D721Med (cell line): ENCODE data around the gene TMEM145.

Experiments used
- DNase-seq: peaks from one replicate; pipeline ENCODE4 v3.0.0; 2011; ENCODE audit warnings: low spot score; ENCODE audit not compliant: insufficient read length
- FAIRE-seq: peaks from 2 replicates; lab custom pipeline; 2011; peaks lifted over from hg19 to GRCh38; lab: Jason Lieb, UNC
- TF ChIP-seq, protein P1 (sequence below): IDR thresholded peaks from 2 replicates; pipeline ENCODE4 v1.5.1; 2012; ENCODE audit warnings: mild to moderate bottlenecking, control low read depth; ENCODE audit not compliant: insufficient read depth; ENCODE audit errors: missing control alignments

TMEM145 gene

GRCh38 chr19:42278452-42279154 is 34.5 kb upstream of the TMEM145 start:
- DNase-seq (no peak), FAIRE-seq (no peak)
- TF ChIP-seq, protein P1, sequence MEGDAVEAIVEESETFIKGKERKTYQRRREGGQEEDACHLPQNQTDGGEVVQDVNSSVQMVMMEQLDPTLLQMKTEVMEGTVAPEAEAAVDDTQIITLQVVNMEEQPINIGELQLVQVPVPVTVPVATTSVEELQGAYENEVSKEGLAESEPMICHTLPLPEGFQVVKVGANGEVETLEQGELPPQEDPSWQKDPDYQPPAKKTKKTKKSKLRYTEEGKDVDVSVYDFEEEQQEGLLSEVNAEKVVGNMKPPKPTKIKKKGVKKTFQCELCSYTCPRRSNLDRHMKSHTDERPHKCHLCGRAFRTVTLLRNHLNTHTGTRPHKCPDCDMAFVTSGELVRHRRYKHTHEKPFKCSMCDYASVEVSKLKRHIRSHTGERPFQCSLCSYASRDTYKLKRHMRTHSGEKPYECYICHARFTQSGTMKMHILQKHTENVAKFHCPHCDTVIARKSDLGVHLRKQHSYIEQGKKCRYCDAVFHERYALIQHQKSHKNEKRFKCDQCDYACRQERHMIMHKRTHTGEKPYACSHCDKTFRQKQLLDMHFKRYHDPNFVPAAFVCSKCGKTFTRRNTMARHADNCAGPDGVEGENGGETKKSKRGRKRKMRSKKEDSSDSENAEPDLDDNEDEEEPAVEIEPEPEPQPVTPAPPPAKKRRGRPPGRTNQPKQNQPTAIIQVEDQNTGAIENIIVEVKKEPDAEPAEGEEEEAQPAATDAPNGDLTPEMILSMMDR: no peak

GRCh38 chr19:42279155-42279901 is 33.8 kb upstream of the TMEM145 start:
- TF ChIP-seq, protein P1: no peak
- DNase-seq: no peak
- FAIRE-seq: no peak

DNA sequence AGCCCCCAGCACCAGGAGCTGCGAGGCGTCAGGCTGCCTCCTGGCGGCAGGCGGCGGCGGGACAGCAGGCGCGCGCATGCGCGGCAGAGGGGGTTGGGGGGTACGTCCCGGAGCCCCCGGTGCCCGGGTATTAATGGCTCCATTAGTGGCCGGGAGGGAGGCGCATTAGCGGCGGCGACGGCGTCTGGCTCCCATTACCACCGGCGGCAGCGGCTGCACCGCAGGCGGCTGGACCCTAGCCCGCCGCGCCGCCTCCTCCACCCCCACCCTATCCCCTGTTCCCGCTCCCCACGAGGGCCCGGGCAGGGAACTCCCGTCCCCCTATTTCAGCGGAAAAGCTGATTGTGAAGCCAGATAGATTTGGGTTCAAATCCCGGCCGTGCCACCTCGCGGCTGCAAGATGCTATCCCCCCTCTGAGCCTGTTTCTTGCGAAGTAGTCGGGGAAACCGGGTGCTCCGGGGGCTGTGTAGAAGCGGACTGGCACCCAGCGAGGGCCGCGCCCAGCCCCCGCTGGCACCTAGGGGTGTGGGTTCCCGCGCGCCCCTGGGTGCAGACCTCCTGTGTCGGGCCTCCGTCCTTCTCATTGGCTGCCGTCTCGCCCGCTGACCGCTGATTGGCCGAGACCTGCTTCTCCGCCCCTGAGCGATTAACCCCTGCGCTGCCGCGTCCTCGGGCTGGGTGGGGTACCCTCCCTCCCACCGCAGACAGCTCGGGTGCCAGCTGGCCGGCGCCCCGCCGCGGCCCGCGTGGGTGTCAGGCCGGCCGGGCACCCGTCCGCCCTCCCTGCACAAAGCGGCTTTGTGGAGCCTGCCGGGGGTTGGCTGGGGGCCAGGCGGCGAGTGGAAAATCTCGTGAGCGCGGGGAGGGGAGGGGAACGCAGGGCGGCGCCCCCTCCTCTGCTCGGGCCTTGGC is 33.0 kb upstream of the TMEM145 start:
- TF ChIP-seq, protein P1: peak; percentile 74
- peak; percentile 99 for DNase-seq
- no peak for FAIRE-seq

- no peak for DNase-seq
- FAIRE-seq: no peak
- TF ChIP-seq, protein P1: no peak
These were observed 32.3 kb upstream of the TMEM145 start for GRCh38 chr19:42280815-42281145.

DNA sequence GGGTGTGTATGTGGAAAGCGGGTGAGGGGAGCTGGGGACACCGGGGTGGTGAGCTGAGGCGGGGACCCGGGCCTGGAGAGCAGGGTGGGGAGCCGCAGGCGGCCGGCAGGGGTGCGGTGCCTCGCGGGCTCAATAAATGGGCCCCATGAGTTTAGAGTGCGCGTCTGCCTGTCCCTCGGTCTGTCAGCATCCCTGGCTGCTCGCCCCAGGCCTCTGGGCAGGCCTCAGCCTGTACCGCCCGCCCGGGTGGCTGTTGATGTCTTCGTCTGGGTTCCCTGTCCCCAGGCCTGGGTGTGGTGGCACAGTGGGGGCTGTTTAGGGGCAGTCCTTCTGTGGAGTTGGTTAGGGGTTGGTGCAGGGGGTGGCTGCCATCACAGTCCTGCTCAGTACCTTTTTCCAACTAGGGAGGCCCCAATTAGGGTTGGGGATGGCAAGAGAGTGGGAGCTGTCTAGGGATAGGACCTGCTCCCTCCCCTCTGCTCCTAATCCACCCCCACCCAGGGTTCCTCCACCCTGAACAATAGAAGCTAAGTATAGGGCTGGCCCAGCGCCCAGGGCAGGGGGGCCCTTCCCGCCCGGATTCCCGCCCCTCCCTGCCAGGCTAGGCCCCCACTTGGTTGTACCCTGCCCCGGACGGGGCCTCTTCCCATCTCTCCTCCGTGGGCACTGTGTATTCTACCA is 31.8 kb upstream of the TMEM145 start:
- no peak for FAIRE-seq
- TF ChIP-seq, protein P1: no peak
- no peak for DNase-seq

GRCh38 chr19:42281827-42282762 is 31.0 kb upstream of the TMEM145 start:
- no peak for DNase-seq
- TF ChIP-seq, protein P1: no peak
- no peak for FAIRE-seq
